ENCODE results near the gene KCMF1.

KCMF1 gene

GRCh38 chr2:84956334-84957297 lies 14.3 kb upstream of the KCMF1 start:
- no peak for DNase-seq (ENCODE audit: low read depth)

GRCh38 chr2:84957771-84958134 lies 13.2 kb upstream of the KCMF1 start:
- DNase-seq (ENCODE audit: low read depth) = no peak

GRCh38 chr2:84958135-84959059 lies 12.6 kb upstream of the KCMF1 start:
- DNase-seq (ENCODE audit: low read depth) = no peak

- DNase-seq (ENCODE audit: low read depth) = no peak
Observed at GRCh38 chr2:84959095-84959565, 11.8 kb upstream of the KCMF1 start.

- no peak for DNase-seq (ENCODE audit: low read depth)
Observed at GRCh38 chr2:84959566-84960506, 11.1 kb upstream of the KCMF1 start.

- DNase-seq (ENCODE audit: low read depth) = no peak
Observed at GRCh38 chr2:84962917-84963316, 8.0 kb upstream of the KCMF1 start.

GRCh38 chr2:84963323-84963691 lies 7.7 kb upstream of the KCMF1 start:
- no peak for DNase-seq (ENCODE audit: low read depth)

GRCh38 chr2:84963692-84964405 lies 7.1 kb upstream of the KCMF1 start:
- no peak for DNase-seq (ENCODE audit: low read depth)

- no peak for DNase-seq (ENCODE audit: low read depth)
Observed at GRCh38 chr2:84964406-84965191, 6.4 kb upstream of the KCMF1 start.

GRCh38 chr2:84965192-84965516 lies 5.8 kb upstream of the KCMF1 start:
- DNase-seq (ENCODE audit: low read depth) = no peak

- DNase-seq (ENCODE audit: low read depth) = no peak
Observed at GRCh38 chr2:84965827-84966226, 5.1 kb upstream of the KCMF1 start.

GRCh38 chr2:84966731-84967130 lies 4.2 kb upstream of the KCMF1 start:
- no peak for DNase-seq (ENCODE audit: low read depth)

GRCh38 chr2:84969511-84970209 lies 1.3 kb upstream of the KCMF1 start:
- peak; percentile 14 for DNase-seq (ENCODE audit: low read depth)

- DNase-seq (ENCODE audit: low read depth) = peak; percentile 18
Observed at GRCh38 chr2:84970210-84970867, 622 bp upstream of the KCMF1 start.

- peak; percentile 61 for DNase-seq (ENCODE audit: low read depth)
Observed at GRCh38 chr2:84971510-84972206, 697 bp downstream of the KCMF1 start.

GRCh38 chr2:84972207-84972783 lies 1.3 kb downstream of the KCMF1 start:
- DNase-seq (ENCODE audit: low read depth) = no peak

GRCh38 chr2:84972932-84973331 lies 2.0 kb downstream of the KCMF1 start:
- no peak for DNase-seq (ENCODE audit: low read depth)
